HCT116 (cell line): ENCODE data around the gene LAPTM4A. TPM values are rescaled to one million over a fixed set of nuclear protein-coding genes. Genes with fewer than 3 reads are reported as not detected.

Source experiments
- ATAC-seq: fragments of 200-7000 bp; cut with Tn5 transposase; 2 replicates; pipeline ENCODE4 v1.9.1; 2020; ENCODE audit warnings: mild to moderate bottlenecking, moderate library complexity
- BruUV-seq: library from RNA; stranded (reverse); fragments of 400-500 nt; replicated peaks from 2 replicates; lab custom pipeline; 2021; lab: Mats Ljungman, UMichigan
- CTCF ChIA-PET: fragments of 300-600 bp; sonication (Branson Sonifier 250); formaldehyde crosslinking; loops from one replicate; lab custom pipeline; 2021; ENCODE audit warnings: antibody characterized with exemption; lab: Charles Lee
- POLR2A ChIA-PET: fragments of 300-600, 350-600 bp; sonication (Branson Sonifier 250); formaldehyde crosslinking; loops from one replicate; lab custom pipeline; 2021; ENCODE audit warnings: antibody characterized with exemption; lab: Charles Lee
- RAD21 ChIA-PET, 2 experiments: fragments of 300-600 bp; sonication (Branson Sonifier 250); formaldehyde crosslinking; loops; one replicate each; lab custom pipeline; 2023; ENCODE audit warnings: low total read pairs in 2 of 2; ENCODE audit not compliant: uncharacterized antibody in 2 of 2, unreplicated experiment in 2 of 2, low non-redundant PET in 1 of 2; lab: Charles Lee
- DNase-seq: peaks from one replicate; pipeline ENCODE4 v3.0.0-alpha.2; 2010; ENCODE audit warnings: low read depth, low spot score
- H2AFZ ChIP-seq: fragments of 200-600 bp; shearing (Covaris generic), sonication (generic); 2 replicates; pipeline ENCODE4 v1.6.1; 2017; ENCODE audit warnings: low read depth, mixed run types, mixed read lengths, antibody characterized with exemption, low read length; ENCODE audit not compliant: poor library complexity, severe bottlenecking
- H3K27ac ChIP-seq: 2 replicates; pipeline ENCODE4 v1.5.1; 2012; ENCODE audit warnings: low read depth, low read length
- H3K27me3 ChIP-seq: fragments of 200-600 bp; sonication (generic); 2 replicates; pipeline ENCODE4 v1.6.1; 2016; ENCODE audit warnings: mixed run types, low read length, mixed read lengths; ENCODE audit not compliant: insufficient read depth
- H3K36me3 ChIP-seq, 2 experiments: fragments of 200-500 bp in 1 of 2; fragments of 200-600 bp in 1 of 2; sonication (Bioruptor generic) in 1 of 2; sonication (generic) in 1 of 2; 2 replicates each; pipeline versions ENCODE4 v1.5.1 to v1.6.1; 2014 to 2016; ENCODE audit warnings: low read length in 2 of 2, inconsistent platforms in 1 of 2, mixed read lengths in 1 of 2, mixed run types in 1 of 2; ENCODE audit not compliant: insufficient read depth in 2 of 2, control insufficient read depth in 1 of 2
- H3K4me1 ChIP-seq, 2 experiments: fragments of 200-600 bp in 1 of 2; sonication (generic) in 1 of 2; 2 replicates each; pipeline versions ENCODE4 v1.5.1 to v1.6.1; 2012 to 2017; ENCODE audit warnings: low read length in 2 of 2, inconsistent platforms in 1 of 2, mild to moderate bottlenecking in 1 of 2, mixed read lengths in 1 of 2, mixed run types in 1 of 2, moderate library complexity in 1 of 2; ENCODE audit not compliant: insufficient read depth in 2 of 2, control insufficient read depth in 1 of 2
- H3K4me2 ChIP-seq: fragments of 200-600 bp; sonication (generic); 2 replicates; pipeline ENCODE4 v1.6.1; 2017; ENCODE audit warnings: mixed run types, low read length, mixed read lengths
- H3K4me3 ChIP-seq, 2 experiments: fragments of 200-600 bp in 1 of 2; sonication (generic) in 1 of 2; replicated peaks in 1 of 2; 2 replicates each; pipeline ENCODE4 v1.5.1; 2011 to 2016; ENCODE audit warnings: low read length in 2 of 2, control low read depth in 1 of 2, low read depth in 1 of 2, mild to moderate bottlenecking in 1 of 2, mixed read lengths in 1 of 2, mixed run types in 1 of 2
- H3K79me2 ChIP-seq: fragments of 200-600 bp; sonication (generic); 2 replicates; pipeline ENCODE4 v1.6.1; 2017; ENCODE audit warnings: mild to moderate bottlenecking, mixed run types, low read length, moderate library complexity, mixed read lengths; ENCODE audit not compliant: insufficient read depth
- H3K9ac ChIP-seq: fragments of 200-600 bp; sonication (generic); 2 replicates; pipeline ENCODE4 v1.6.1; 2016; ENCODE audit warnings: low read length, mixed read lengths
- H3K9me2 ChIP-seq: fragments of 200-600 bp; sonication (generic), shearing (Covaris generic); 2 replicates; pipeline ENCODE4 v1.6.1; 2017; ENCODE audit warnings: mixed run types, mild to moderate bottlenecking, moderate library complexity; ENCODE audit not compliant: insufficient read depth
- H3K9me3 ChIP-seq, 2 experiments: fragments of 200-500 bp in 1 of 2; fragments of 200-600 bp in 1 of 2; sonication (Bioruptor generic) in 1 of 2; sonication (generic) in 1 of 2; 2 replicates each; pipeline ENCODE4 v1.6.1; 2014 to 2017; ENCODE audit warnings: low read length in 2 of 2, mixed read lengths in 2 of 2, inconsistent platforms in 1 of 2, low read depth in 1 of 2, mild to moderate bottlenecking in 1 of 2, mixed run types in 1 of 2, moderate library complexity in 1 of 2; ENCODE audit not compliant: control insufficient read depth in 1 of 2, insufficient read depth in 1 of 2
- H4K20me1 ChIP-seq: fragments of 200-600 bp; sonication (generic), shearing (Covaris generic); 2 replicates; pipeline ENCODE4 v1.6.1; 2017; ENCODE audit warnings: mixed run types, mild to moderate bottlenecking, moderate library complexity; ENCODE audit not compliant: insufficient read depth
- ATF3 ChIP-seq: IDR thresholded peaks from 2 replicates; pipeline ENCODE4 v1.6.1; 2012
- CBX3 ChIP-seq: IDR thresholded peaks from 2 replicates; pipeline ENCODE4 v1.6.1; 2012; ENCODE audit warnings: low read depth
- CEBPB ChIP-seq: IDR thresholded peaks from 2 replicates; pipeline ENCODE4 v1.6.1; 2012; ENCODE audit warnings: low read depth
- ELF1 ChIP-seq: IDR thresholded peaks from 2 replicates; pipeline ENCODE4 v1.6.1; 2012; ENCODE audit warnings: low read depth, borderline replicate concordance
- EZH2 ChIP-seq: fragments of 200-600 bp; sonication (generic); IDR thresholded peaks from 2 replicates; pipeline ENCODE4 v1.6.1; 2017; ENCODE audit warnings: antibody characterized with exemption, mixed run types
- EZH2phosphoT487 ChIP-seq: fragments of 200-600 bp; IDR thresholded peaks from 2 replicates; pipeline ENCODE4 v1.6.1; 2018; ENCODE audit warnings: antibody characterized with exemption, borderline replicate concordance
- FOSL1 ChIP-seq: IDR thresholded peaks from 2 replicates; pipeline ENCODE4 v1.6.1; 2012; ENCODE audit warnings: low read depth
- JUND ChIP-seq: IDR thresholded peaks from 2 replicates; pipeline ENCODE4 v1.6.1; 2012
- POLR2A ChIP-seq: IDR thresholded peaks from 2 replicates; pipeline ENCODE4 v1.7.0; 2011; ENCODE audit warnings: borderline replicate concordance; ENCODE audit not compliant: insufficient read depth, insufficient read length; ENCODE audit errors: extremely low read depth
- POLR2AphosphoS5 ChIP-seq: IDR thresholded peaks from 2 replicates; pipeline ENCODE4 v1.6.1; 2011; ENCODE audit warnings: mild to moderate bottlenecking, low read depth, low read length, moderate library complexity
- RAD21 ChIP-seq: IDR thresholded peaks from 2 replicates; pipeline ENCODE4 v1.6.1; 2012; ENCODE audit warnings: low read depth, mild to moderate bottlenecking
- SIN3A ChIP-seq: IDR thresholded peaks from 2 replicates; pipeline ENCODE4 v1.6.1; 2012; ENCODE audit warnings: low read depth
- SP1 ChIP-seq: IDR thresholded peaks from 2 replicates; pipeline ENCODE4 v1.6.1; 2012; ENCODE audit warnings: low read depth
- SRF ChIP-seq: IDR thresholded peaks from 2 replicates; pipeline ENCODE4 v1.6.1; 2012; ENCODE audit warnings: low read depth
- YY1 ChIP-seq: IDR thresholded peaks from 2 replicates; pipeline ENCODE4 v1.6.1; 2011; ENCODE audit warnings: low read length, low read depth, moderate library complexity, mild to moderate bottlenecking; ENCODE audit not compliant: insufficient replicate concordance; ENCODE audit errors: extremely low read depth
- ZFX ChIP-seq: fragments of 450-650 bp; IDR thresholded peaks from 2 replicates; pipeline ENCODE4 v1.6.1; 2017
- ZNF274 ChIP-seq: fragments of 200-500 bp; sonication (Bioruptor generic); IDR thresholded peaks from 2 replicates; pipeline ENCODE4 v1.6.1; 2014; ENCODE audit warnings: mild to moderate bottlenecking, low read depth, low read length, inconsistent platforms
- intact Hi-C: fragments of 100-400 bp; cut with micrococcal nuclease; formaldehyde crosslinking; loops from 2 replicates; pipeline ENCODE4 v1.10.0; 2022
- total RNA-seq: library from RNA; stranded (reverse); gene quantifications from one replicate; pipeline ENCODE4 v1.2.1, GENCODE V29; 2021; ENCODE audit not compliant: unreplicated experiment
- TF ChIP-seq, protein P1 (sequence below): IDR thresholded peaks from 2 replicates; pipeline ENCODE4 v1.6.1; 2011; ENCODE audit warnings: mild to moderate bottlenecking, low read length, moderate library complexity; ENCODE audit not compliant: insufficient replicate concordance; ENCODE audit errors: extremely low read depth
- TF ChIP-seq, protein P2 (sequence below), 3 experiments: fragments of 200-600 bp in 1 of 3; sonication (generic) in 1 of 3; IDR thresholded peaks in 2 of 3; conservative IDR thresholded peaks in 1 of 3; 2 replicates each; pipeline ENCODE4 v1.5.1; 2012 to 2017; ENCODE audit warnings: low read depth in 2 of 3, low read length in 2 of 3, antibody characterized with exemption in 1 of 3, borderline replicate concordance in 1 of 3, control low read depth in 1 of 3, mild to moderate bottlenecking in 1 of 3, mixed read lengths in 1 of 3, mixed run types in 1 of 3, moderate library complexity in 1 of 3; ENCODE audit not compliant: insufficient read depth in 1 of 3

The LAPTM4A gene
- total RNA-seq, 1 experiment from 2014 or later = 84.5 TPM

GRCh38 chr2:20057268-20057667, 5.8 kb upstream of the LAPTM4A start:
- intact Hi-C loops = no loop called here
- Histone ChIP-seq H3K27ac (no peak overlapping the region), H3K9me3 (no peaks in the 10 kb centered on the region), H3K4me1 (peaks cover 4 to 10% of the 10 kb centered on the region in 2 experiments; a peak in 3 of 4 replicates), H3K27me3 (no peaks in the 10 kb centered on the region), H4K20me1 (no peaks in the 10 kb centered on the region), H3K36me3 (no peaks in the 10 kb centered on the region), H3K4me2 (no peak overlapping the region), H3K79me2 (no peaks in the 10 kb centered on the region), H3K9me2 (no peaks in the 10 kb centered on the region), H2AFZ (no peak overlapping the region), H3K9ac (no peak overlapping the region), H3K4me3 (no peak overlapping the region)
- no peak for DNase-seq
- TF ChIP-seq YY1 (no peak), RAD21 (no peak), ZNF274 (no peak)
- RAD21 ChIA-PET = no interaction called here
- POLR2A ChIA-PET = no interaction called here
- ATAC-seq = no peak
- no TSS peak for BruUV-seq
- CTCF ChIA-PET = no interaction called here

GRCh38 chr2:20054931-20055330, 3.5 kb upstream of the LAPTM4A start:
- H3K9me2 ChIP-seq = no peaks in the 10 kb centered on the region
- no TSS peak for BruUV-seq
- no peak overlapping the region for H3K9ac ChIP-seq
- ChIA-PET POLR2A (no interaction called here), CTCF (interaction anchor here (0.7 kb wide), 1 partner anchor 39 kb away, joined by 3 read pairs; no protein-coding TSS in a partner anchor), RAD21 (no interaction called here)
- H3K27ac ChIP-seq = no peak overlapping the region
- no peak overlapping the region for H3K4me2 ChIP-seq
- DNase-seq (no peak), ATAC-seq (no peak)
- H3K36me3 ChIP-seq = no peaks in the 10 kb centered on the region
- H3K79me2 ChIP-seq = peaks cover 15% of the 10 kb centered on the region
- intact Hi-C loops = no loop called here
- H4K20me1 ChIP-seq = no peaks in the 10 kb centered on the region
- H3K4me3 ChIP-seq = no peak overlapping the region
- no peaks in the 10 kb centered on the region for H3K27me3 ChIP-seq
- peaks cover 6 to 20% of the 10 kb centered on the region in 2 experiments for H3K4me1 ChIP-seq
- no peak overlapping the region for H2AFZ ChIP-seq
- no peaks in the 10 kb centered on the region for H3K9me3 ChIP-seq
- TF ChIP-seq FOSL1 (no peak), RAD21 (no peak), CBX3 (no peak), ZFX (no peak), CEBPB (no peak), ATF3 (no peak), JUND (no peak), SP1 (no peak), POLR2AphosphoS5 (no peak), SIN3A (no peak), EZH2phosphoT487 (no peak), SRF (no peak), POLR2A (no peak), EZH2 (no peak), YY1 (no peak), ELF1 (no peak)
- TF ChIP-seq, protein P1, sequence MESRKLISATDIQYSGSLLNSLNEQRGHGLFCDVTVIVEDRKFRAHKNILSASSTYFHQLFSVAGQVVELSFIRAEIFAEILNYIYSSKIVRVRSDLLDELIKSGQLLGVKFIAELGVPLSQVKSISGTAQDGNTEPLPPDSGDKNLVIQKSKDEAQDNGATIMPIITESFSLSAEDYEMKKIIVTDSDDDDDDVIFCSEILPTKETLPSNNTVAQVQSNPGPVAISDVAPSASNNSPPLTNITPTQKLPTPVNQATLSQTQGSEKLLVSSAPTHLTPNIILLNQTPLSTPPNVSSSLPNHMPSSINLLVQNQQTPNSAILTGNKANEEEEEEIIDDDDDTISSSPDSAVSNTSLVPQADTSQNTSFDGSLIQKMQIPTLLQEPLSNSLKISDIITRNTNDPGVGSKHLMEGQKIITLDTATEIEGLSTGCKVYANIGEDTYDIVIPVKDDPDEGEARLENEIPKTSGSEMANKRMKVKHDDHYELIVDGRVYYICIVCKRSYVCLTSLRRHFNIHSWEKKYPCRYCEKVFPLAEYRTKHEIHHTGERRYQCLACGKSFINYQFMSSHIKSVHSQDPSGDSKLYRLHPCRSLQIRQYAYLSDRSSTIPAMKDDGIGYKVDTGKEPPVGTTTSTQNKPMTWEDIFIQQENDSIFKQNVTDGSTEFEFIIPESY = no peak
- TF ChIP-seq, protein P2, sequence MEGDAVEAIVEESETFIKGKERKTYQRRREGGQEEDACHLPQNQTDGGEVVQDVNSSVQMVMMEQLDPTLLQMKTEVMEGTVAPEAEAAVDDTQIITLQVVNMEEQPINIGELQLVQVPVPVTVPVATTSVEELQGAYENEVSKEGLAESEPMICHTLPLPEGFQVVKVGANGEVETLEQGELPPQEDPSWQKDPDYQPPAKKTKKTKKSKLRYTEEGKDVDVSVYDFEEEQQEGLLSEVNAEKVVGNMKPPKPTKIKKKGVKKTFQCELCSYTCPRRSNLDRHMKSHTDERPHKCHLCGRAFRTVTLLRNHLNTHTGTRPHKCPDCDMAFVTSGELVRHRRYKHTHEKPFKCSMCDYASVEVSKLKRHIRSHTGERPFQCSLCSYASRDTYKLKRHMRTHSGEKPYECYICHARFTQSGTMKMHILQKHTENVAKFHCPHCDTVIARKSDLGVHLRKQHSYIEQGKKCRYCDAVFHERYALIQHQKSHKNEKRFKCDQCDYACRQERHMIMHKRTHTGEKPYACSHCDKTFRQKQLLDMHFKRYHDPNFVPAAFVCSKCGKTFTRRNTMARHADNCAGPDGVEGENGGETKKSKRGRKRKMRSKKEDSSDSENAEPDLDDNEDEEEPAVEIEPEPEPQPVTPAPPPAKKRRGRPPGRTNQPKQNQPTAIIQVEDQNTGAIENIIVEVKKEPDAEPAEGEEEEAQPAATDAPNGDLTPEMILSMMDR (IDR thresholded peaks at IDR 0.05 in 2 of 3, conservative IDR thresholded peaks at IDR 0.05 in 1 of 3; ENCODE audit: borderline replicate concordance in 1 of 3, insufficient read depth in 1 of 3, low read depth in 2 of 3, low read length in 2 of 3) = no peak
